ENCODE data around the gene CCDC30.
"Not testable (repeated sequence)": the region's sequence is repeated elsewhere in the genome, so short reads cannot be mapped to it uniquely, and the experiment has no call there.

Gene CCDC30

GRCh38 chr1:42531043-42531442 lies 68.0 kb downstream of the CCDC30 start:
- no peak for FAIRE-seq

- FAIRE-seq = no peak
Measured at GRCh38 chr1:42533101-42533863, 70.2 kb downstream of the CCDC30 start.

- FAIRE-seq = no peak
Measured at GRCh38 chr1:42541104-42541503, 78.0 kb downstream of the CCDC30 start.

GRCh38 chr1:42551180-42551579 lies 88.1 kb downstream of the CCDC30 start:
- no peak for FAIRE-seq

GRCh38 chr1:42551590-42551989 lies 88.5 kb downstream of the CCDC30 start:
- FAIRE-seq = no peak

GRCh38 chr1:42552636-42553035 lies 89.5 kb downstream of the CCDC30 start:
- no peak for FAIRE-seq

GRCh38 chr1:42557230-42557851 lies 94.3 kb downstream of the CCDC30 start:
- FAIRE-seq = peak; percentile 58

GRCh38 chr1:42567038-42567437 lies 104.0 kb downstream of the CCDC30 start:
- no peak for FAIRE-seq

GRCh38 chr1:42576935-42577334 lies 113.8 kb downstream of the CCDC30 start:
- FAIRE-seq = no peak

GRCh38 chr1:42586016-42586415 lies 122.9 kb downstream of the CCDC30 start:
- FAIRE-seq = no peak

- no peak for FAIRE-seq
Measured at GRCh38 chr1:42587753-42588152, 124.7 kb downstream of the CCDC30 start.

GRCh38 chr1:42592811-42593210 lies 129.7 kb downstream of the CCDC30 start:
- no peak for FAIRE-seq

- no peak for FAIRE-seq
Measured at GRCh38 chr1:42593486-42594100, 130.5 kb downstream of the CCDC30 start.

GRCh38 chr1:42601472-42601871 lies 138.4 kb downstream of the CCDC30 start:
- FAIRE-seq = no peak

GRCh38 chr1:42613803-42614131 lies 150.7 kb downstream of the CCDC30 start:
- FAIRE-seq = no peak

- no peak for FAIRE-seq
Measured at GRCh38 chr1:42618866-42619265, 155.8 kb downstream of the CCDC30 start.

GRCh38 chr1:42620307-42620706 lies 157.2 kb downstream of the CCDC30 start:
- no peak for FAIRE-seq

GRCh38 chr1:42621180-42621579 lies 158.1 kb downstream of the CCDC30 start:
- not testable (repeated sequence) for FAIRE-seq

GRCh38 chr1:42627205-42627604 lies 164.1 kb downstream of the CCDC30 start:
- not testable (repeated sequence) for FAIRE-seq

- FAIRE-seq = no peak
Measured at GRCh38 chr1:42639116-42639515, 176.0 kb downstream of the CCDC30 start.

- FAIRE-seq = no peak
Measured at GRCh38 chr1:42646056-42646455, 183.0 kb downstream of the CCDC30 start.

GRCh38 chr1:42657201-42657600 lies 194.1 kb downstream of the CCDC30 start:
- FAIRE-seq = no peak

GRCh38 chr1:42657981-42658876 lies 195.1 kb downstream of the CCDC30 start, which contains the start of gene PPIH:
Gene PPIH, plus strand, starts transcription at chr1:42658423. Its CDS starts 24 bp downstream, at chr1:42658447.
- no peak for FAIRE-seq

Measured in colon (tissue), 2 donors.